22Rv1 (cell line): Measurements from ENCODE around the gene ATP8B3.

Experiments used
- ZFX ChIP-seq: fragments of 450-650 bp; IDR thresholded peaks from 2 replicates; pipeline ENCODE4 v1.6.1; 2017; ENCODE audit warnings: antibody characterized with exemption, borderline replicate concordance
- TF ChIP-seq, protein P1 (sequence below): fragments of 450-650 bp; IDR thresholded peaks from 2 replicates; pipeline ENCODE4 v1.5.1; 2017; ENCODE audit warnings: mild to moderate bottlenecking

- TF ChIP-seq, protein P1, sequence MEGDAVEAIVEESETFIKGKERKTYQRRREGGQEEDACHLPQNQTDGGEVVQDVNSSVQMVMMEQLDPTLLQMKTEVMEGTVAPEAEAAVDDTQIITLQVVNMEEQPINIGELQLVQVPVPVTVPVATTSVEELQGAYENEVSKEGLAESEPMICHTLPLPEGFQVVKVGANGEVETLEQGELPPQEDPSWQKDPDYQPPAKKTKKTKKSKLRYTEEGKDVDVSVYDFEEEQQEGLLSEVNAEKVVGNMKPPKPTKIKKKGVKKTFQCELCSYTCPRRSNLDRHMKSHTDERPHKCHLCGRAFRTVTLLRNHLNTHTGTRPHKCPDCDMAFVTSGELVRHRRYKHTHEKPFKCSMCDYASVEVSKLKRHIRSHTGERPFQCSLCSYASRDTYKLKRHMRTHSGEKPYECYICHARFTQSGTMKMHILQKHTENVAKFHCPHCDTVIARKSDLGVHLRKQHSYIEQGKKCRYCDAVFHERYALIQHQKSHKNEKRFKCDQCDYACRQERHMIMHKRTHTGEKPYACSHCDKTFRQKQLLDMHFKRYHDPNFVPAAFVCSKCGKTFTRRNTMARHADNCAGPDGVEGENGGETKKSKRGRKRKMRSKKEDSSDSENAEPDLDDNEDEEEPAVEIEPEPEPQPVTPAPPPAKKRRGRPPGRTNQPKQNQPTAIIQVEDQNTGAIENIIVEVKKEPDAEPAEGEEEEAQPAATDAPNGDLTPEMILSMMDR: no peak
- TF ChIP-seq ZFX: no peak
These were observed 18.5 kb upstream of the ATP8B3 start for GRCh38 chr19:1830568-1830967.
